Right lobe of liver (tissue), 4 donors: ENCODE data around the gene ALPK3.

Source experiments
- CTCF ChIP-seq, 4 donors: fragments of 200-600 bp in 3 of 4; fragments of 450-650 bp in 1 of 4; IDR thresholded peaks; one replicate each; pipeline versions ENCODE4 v1.5.1 to v1.8.0; 2016 to 2022; ENCODE audit warnings: antibody characterized with exemption in 4 of 4, mild to moderate bottlenecking in 2 of 4
- POLR2A ChIP-seq: fragments of 450-650 bp; IDR thresholded peaks from one replicate; pipeline ENCODE4 v1.6.1; 2017; ENCODE audit warnings: antibody characterized with exemption, mild to moderate bottlenecking
- donor health status: DM: no; HTN: no; CAD: no.
- donor health status: DM: no; HTN: no; CAD: no.
- donor health status: DM: no; HTN: yes; CAD: no.

- TF ChIP-seq CTCF (IDR thresholded peaks at IDR 0.05), result no peak
- no peak for TF ChIP-seq POLR2A
Observed at GRCh38 chr15:84795186-84795585, 22.0 kb upstream of the ALPK3 start.
